Jurkat, Clone E6-1 (cell line): ENCODE data around the gene MIF4GD.

Experiments
- DNase-seq: peaks from one replicate; pipeline ENCODE4 v3.0.0-alpha.2; 2011; ENCODE audit warnings: low read depth, low spot score
- H3K4me3 ChIP-seq: 2 replicates; pipeline ENCODE4 v1.5.1; 2011; ENCODE audit warnings: mild to moderate bottlenecking, low read length, control low read depth, moderate library complexity

Gene MIF4GD

GRCh38 chr17:75239778-75240393 lies 31.1 kb downstream of the MIF4GD start:
- no peak for DNase-seq
- no peak overlapping the region for H3K4me3 ChIP-seq

- no peak overlapping the region for H3K4me3 ChIP-seq
- DNase-seq, result no peak
Observed at GRCh38 chr17:75239214-75239613, 31.8 kb downstream of the MIF4GD start.

GRCh38 chr17:75238684-75239191 lies 32.3 kb downstream of the MIF4GD start:
- peak; percentile 64 for DNase-seq
- H3K4me3 ChIP-seq, result no peak overlapping the region

- H3K4me3 ChIP-seq, result no peak overlapping the region
- no peak for DNase-seq
Observed at GRCh38 chr17:75238020-75238580, 32.9 kb downstream of the MIF4GD start.

- no peak for DNase-seq
- no peak overlapping the region for H3K4me3 ChIP-seq
Observed at GRCh38 chr17:75237100-75238014, 33.7 kb downstream of the MIF4GD start.

GRCh38 chr17:75232786-75233185 lies 38.2 kb downstream of the MIF4GD start:
- DNase-seq, result no peak
- no peak overlapping the region for H3K4me3 ChIP-seq

- DNase-seq, result no peak
- no peak overlapping the region for H3K4me3 ChIP-seq
Observed at GRCh38 chr17:75231741-75232464, 39.1 kb downstream of the MIF4GD start.

GRCh38 chr17:75231071-75231470 lies 40.0 kb downstream of the MIF4GD start:
- no peak for DNase-seq
- no peak overlapping the region for H3K4me3 ChIP-seq

GRCh38 chr17:75228847-75229246 lies 42.2 kb downstream of the MIF4GD start:
- no peak for DNase-seq
- no peak overlapping the region for H3K4me3 ChIP-seq

GRCh38 chr17:75228305-75228704 lies 42.7 kb downstream of the MIF4GD start:
- no peak for DNase-seq
- H3K4me3 ChIP-seq, result no peak overlapping the region

GRCh38 chr17:75227729-75228128 lies 43.3 kb downstream of the MIF4GD start:
- H3K4me3 ChIP-seq, result no peak overlapping the region

GRCh38 chr17:75225016-75225415 lies 46.0 kb downstream of the MIF4GD start:
- DNase-seq, result no peak
- no peak overlapping the region for H3K4me3 ChIP-seq

More at GRCh38 chr17:75227729-75228128, 43.3 kb downstream of the MIF4GD start:
- no peak for DNase-seq

- H3K4me3 ChIP-seq, result no peak overlapping the region
- no peak for DNase-seq
Observed at GRCh38 chr17:75219815-75220214, 51.2 kb downstream of the MIF4GD start.

- H3K4me3 ChIP-seq, result no peak overlapping the region
- no peak for DNase-seq
Observed at GRCh38 chr17:75218131-75218530, 52.9 kb downstream of the MIF4GD start.
